Umbilical cord (tissue), 2 donors: ENCODE data around the gene KMT5C. TPM values are rescaled to one million over a fixed set of nuclear protein-coding genes. Genes with fewer than 3 reads are reported as not detected.

Experiments
- DNase-seq: peaks from one replicate; pipeline ENCODE4 v3.0.0-alpha.2; 2015; ENCODE audit warnings: low spot score
- total RNA-seq: library from RNA; depleted of rRNA; stranded (reverse); fragments of >200 nt; gene quantifications from one replicate; pipeline ENCODE4 v1.2.3, GENCODE V29; 2014; ENCODE audit warnings: low replicate concordance; ENCODE audit not compliant: insufficient read depth

Gene KMT5C
- total RNA-seq, 1 donor from 2014 or later: 10.6 TPM

DNA sequence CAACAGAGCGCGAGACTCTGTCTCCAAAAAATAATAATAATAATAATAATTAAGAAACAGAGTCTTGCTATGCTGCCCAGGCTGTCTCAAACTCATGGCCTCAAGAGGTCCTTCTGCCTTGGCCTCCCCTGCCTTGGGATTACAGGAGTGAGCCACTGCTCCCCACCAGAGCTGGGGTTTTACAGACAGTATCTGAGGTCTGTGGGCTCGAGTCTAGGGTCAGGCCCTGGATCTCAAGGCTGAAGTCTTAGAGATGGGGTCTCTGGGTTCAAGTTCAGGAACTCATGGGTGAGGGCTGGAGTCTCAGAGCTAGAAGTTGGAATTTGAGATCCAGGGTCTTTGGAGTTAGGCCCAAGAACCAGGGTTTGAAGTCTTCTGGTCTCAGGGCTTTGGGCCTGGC is 27.1 kb downstream of the KMT5C start:
- no peak for DNase-seq

- DNase-seq: no peak
Measured at GRCh38 chr19:55368106-55368505, 28.4 kb downstream of the KMT5C start.

- peak; percentile 86 for DNase-seq
Measured at GRCh38 chr19:55368701-55369563, 29.3 kb downstream of the KMT5C start.

- DNase-seq: peak; percentile 89
Measured at GRCh38 chr19:55369653-55370304, 30.1 kb downstream of the KMT5C start.

GRCh38 chr19:55370305-55370988 is 30.8 kb downstream of the KMT5C start, which contains the start of gene IL11:
Gene IL11 (minus strand): TSS chr19:55370463. CDS start chr19:55370310, 153 bp downstream.
- peak; percentile 58 for DNase-seq

GRCh38 chr19:55372316-55373081 is 32.8 kb downstream of the KMT5C start:
- DNase-seq: no peak

- no peak for DNase-seq
Measured at GRCh38 chr19:55373306-55373992, 33.8 kb downstream of the KMT5C start.

GRCh38 chr19:55373993-55374757 is 34.5 kb downstream of the KMT5C start:
- no peak for DNase-seq

- DNase-seq: peak; percentile 41
Measured at GRCh38 chr19:55376241-55376933, 36.7 kb downstream of the KMT5C start, which contains the start of gene TMEM190. Gene TMEM190 (plus strand): TSS chr19:55376826. CDS start chr19:55376854, 28 bp downstream.

- DNase-seq: no peak
Measured at GRCh38 chr19:55377356-55378131, 37.9 kb downstream of the KMT5C start.

DNA sequence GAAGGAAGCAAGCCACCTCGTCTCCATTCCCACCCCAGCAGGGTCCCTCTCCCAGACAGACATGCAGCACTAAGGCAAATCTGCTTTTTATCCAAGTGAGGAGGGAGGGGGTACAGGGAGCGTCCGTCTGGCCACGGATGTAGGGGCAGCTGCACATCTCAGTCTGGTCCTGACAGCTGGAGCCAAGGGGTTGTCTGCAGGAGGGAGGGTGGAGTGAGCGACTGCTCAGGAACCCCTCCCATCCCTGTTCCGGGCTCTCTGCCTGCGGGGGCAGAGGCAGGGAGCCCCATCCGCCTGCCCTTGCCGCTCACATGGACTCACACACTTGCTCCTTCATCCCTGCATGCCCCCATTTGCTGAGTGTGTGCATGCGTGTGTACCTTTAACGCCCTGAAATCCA is 39.5 kb downstream of the KMT5C start:
- DNase-seq: no peak

DNA sequence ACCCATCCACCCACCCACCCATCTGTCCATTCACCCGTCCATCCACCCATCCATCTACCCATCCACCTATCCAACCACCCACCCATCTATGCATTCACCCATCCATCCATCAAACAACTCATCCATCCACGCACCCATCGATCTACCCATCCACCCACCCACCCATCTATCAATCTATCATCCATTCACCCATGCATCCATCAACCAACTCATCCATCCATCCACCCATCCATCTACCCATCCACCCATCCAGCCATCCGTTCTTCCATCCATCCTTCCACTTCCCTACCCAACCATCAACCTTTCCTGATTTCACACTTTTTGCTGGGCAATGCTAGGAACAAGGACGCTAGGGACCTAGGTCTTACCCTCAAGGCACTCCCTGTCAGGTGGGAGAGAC is 42.3 kb downstream of the KMT5C start:
- DNase-seq: no peak

DNA sequence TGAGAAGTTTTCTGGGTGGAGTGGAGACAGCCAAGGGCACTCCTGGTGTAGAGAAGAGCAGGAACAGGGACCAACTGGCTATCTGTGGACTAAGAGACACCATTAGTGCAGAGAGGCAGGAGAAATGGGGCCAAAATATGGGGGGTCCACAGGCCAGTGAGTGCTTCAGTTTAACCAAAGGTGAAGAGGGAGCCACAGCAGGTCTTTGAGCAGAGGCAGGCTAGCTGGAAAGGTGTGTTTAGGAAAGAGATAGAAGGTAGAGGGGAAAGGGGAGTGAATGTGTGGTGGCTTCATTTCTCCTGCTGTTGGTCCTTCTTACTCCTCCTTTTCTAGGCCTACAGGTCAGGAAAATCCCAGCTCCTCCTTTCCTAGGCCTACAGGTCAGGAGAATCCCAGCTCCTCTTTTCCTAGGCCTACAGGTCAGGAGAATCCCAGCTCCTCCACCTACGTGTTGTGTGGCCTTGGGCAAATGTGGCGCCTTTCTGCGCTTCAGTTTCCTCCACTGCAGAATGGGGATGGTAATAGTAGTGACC is 42.9 kb downstream of the KMT5C start:
- no peak for DNase-seq

DNA sequence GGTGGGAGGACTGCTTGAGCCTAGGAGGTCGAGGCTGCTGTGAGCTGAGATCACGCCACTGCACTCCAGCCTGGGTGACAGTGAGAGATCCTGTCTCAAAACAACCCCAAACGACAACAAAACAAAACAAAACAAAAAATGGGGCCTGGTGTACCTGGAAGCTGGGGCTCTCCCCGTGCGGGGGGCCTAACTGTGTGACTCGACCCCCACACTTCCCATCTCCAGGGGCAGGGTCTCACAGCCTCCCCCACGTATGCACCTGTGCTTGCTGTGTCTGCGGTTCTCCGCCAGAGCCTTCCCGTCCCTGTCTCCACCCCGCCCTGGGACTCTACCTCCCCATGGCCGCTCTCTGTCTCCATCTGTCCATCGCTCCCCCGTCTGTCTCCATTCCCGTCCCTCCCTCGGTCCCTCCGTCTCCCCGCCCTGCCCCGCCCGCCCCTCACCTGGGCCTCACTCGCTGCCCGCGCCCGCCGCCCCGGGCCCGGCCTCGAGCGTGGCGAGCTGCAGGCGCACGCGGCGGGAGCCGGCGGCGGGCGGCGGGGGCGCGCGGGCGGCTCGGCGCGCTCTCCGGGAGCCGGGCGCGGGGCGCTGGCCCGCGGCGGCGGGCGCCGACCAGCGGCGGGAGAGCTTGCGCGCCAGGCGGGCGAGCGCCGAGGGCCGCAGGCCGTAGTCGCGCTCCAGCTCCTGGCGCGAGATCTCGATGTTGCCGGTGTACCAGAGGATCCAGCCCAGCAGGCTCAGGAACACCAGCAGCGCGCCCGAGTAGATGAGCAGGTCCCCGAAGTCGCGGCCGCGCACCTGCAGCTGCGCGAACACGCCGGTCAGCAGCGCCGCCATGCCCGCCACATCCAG is 43.8 kb downstream of the KMT5C start:
- peak; percentile 53 for DNase-seq

DNA sequence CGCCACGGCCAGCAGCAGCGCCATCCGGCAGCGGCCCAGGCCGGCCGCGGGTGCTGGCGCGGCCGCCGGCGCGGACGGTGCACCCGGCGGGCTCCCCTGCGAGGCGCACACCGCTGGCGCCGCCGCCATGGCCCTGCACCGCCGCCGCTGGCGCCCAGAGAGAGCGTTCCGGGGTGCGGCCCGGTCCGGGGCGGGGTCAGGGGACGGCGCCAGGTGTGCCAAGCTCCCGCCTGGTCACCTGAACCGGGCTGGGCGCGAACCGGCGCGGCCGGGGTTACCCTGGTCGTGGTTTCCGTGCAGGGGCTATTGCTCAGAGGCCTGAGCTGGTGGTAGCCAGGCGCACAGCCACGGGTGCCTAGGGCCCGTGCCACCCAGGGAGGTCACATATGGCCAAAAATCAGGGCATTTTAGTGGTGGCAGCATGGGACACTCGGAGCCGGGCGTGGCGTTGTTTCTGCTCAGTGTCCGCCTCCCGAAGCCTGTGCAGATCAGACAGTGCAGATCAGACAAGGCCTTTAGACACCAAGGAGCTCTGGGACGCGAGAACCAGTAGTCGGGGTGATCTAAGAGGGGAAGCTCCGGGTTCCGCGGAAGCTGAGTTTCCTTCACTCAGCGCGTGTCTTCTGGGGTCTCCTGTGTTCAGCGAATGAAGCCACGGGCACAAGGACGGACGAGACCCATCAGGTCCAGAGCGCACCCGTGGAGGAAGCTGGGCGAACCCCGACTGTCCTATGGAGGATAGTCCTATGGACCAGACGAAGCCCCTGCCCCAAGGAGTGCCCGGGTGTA is 44.6 kb downstream of the KMT5C start, which contains the start of gene TMEM238:
TSS of gene TMEM238 (minus strand) at position 162 of the 789 bp plus-strand sequence. CDS start at position 129, 33 bp downstream.
- no peak for DNase-seq
